ENCODE data around the gene BHLHA15. TPM values are rescaled to one million over a fixed set of nuclear protein-coding genes. Genes with fewer than 3 reads are reported as not detected.

Gene BHLHA15
- total RNA-seq, 1 donor from 2014 or later = not detected

DNA sequence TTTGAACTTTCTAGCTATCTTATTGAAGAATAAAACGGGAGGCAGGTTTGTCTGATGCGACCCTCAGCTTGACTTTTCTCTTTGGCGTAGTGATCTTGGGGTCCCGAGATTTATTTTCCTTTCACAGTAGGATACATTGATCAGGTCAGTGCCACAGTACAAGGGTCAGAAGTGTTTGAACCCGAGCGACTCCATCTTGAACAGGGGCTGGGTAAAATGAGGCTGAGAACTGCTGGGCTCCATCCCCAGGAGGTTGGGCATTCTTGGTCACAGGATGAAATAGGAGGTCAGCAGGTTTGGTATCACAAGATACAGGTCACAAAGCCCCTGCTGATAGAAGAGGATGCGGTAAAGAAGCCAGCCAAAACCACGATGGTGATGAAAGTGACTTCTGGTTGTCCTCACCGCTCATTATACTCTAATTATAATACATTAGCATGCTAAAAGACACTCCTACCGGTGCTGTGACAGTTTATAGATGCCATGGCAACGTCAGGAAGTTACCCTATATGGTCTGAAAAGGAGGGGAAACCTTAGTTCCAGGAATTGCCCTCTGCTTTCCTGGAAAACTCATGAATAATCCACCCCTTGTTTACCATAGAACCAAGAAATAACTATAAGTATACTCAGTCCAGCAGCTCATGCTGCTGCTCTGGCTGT is 43.8 kb downstream of the BHLHA15 start:
- ATAC-seq (no peak), DNase-seq (ENCODE audit: missing footprints) (no peak)
- intact Hi-C loops (cut with DNase I) = loop anchor here (10.0 kb wide), 1 partner anchor 1930 kb away; the partner anchor contains the start of gene SLC25A13

DNA sequence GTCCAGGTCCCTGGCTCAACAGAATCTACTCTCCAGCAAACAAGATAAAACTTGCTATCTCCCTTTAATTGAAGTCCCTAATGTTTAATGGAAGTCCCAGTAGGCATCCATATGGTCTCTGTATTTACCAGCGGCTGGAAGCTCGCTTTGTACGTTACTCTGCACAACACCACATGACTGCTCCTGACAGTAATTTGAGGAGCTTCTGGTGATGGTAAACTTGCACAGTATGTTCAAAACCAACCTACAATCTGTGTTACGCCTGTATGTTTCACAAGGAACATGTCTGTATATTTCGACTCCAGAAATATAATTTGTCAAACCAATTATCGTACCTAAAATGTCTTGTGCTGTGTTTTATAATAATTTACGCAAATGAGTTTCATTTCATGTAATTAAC is 45.2 kb downstream of the BHLHA15 start:
- ATAC-seq (no peak), DNase-seq (ENCODE audit: missing footprints) (no peak)
- intact Hi-C loops (cut with DNase I) = loop anchor here (10.0 kb wide), 1 partner anchor 1932 kb away; the partner anchor contains the start of gene SLC25A13

DNA sequence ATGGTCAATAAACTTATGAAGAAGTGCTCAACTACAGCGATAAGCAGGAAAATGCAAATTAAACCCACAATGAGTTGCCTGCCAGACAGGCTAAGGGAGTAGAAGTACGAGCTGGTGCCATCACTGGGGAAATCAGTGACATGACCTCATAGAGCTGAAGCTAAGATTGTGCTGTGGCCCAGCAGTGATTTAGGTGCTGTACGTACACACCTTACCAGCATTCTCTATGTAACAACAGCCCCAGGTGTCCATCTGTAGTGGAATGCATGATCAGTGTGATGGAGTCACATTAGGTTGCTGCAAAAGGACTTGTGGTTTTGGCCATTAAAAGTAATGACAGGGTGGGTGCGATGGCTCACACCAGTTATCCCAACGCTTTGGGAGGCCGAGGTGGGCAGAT is 46.5 kb downstream of the BHLHA15 start:
- no peak for DNase-seq (ENCODE audit: missing footprints)
- no peak for ATAC-seq
- intact Hi-C loops (cut with DNase I) = loop anchor here (10.0 kb wide), 1 partner anchor 1933 kb away; the partner anchor contains the start of gene SLC25A13

Other genes starting within 250 kb of the BHLHA15 start
- gene OCM2, start 221.2 kb upstream of the BHLHA15 start, total RNA-seq = not detected
- gene LMTK2, start 104.6 kb upstream of the BHLHA15 start, total RNA-seq = 22.5 TPM
- 20.9 TPM for gene TECPR1, start 40.8 kb downstream of the BHLHA15 start, total RNA-seq
- gene BRI3, start 70.2 kb downstream of the BHLHA15 start, total RNA-seq = 240 TPM
- 1.6 TPM for gene BAIAP2L1, start 189.7 kb downstream of the BHLHA15 start, total RNA-seq